Measurements from ENCODE around the gene PSMC6. TPM values are rescaled to one million over a fixed set of nuclear protein-coding genes. Genes with fewer than 3 reads are reported as not detected.

The PSMC6 gene
- total RNA-seq (2022; extraction: Qiagen RNA extraction; ENCODE audit: low read depth) = 79.8 to 110 TPM (median 86.4 TPM) in 5 replicates

GRCh38 chr14:52706724-52707706 is at the start of gene PSMC6:
Gene PSMC6, plus strand, starts transcription at chr14:52707200. Its CDS starts 20 bp downstream, at chr14:52707220.

GRCh38 chr14:52695481-52696091 is 11.4 kb upstream of the PSMC6 start, which contains the start of gene ERO1A:
Gene ERO1A, minus strand, starts transcription at chr14:52695558. Its CDS starts 77 bp downstream, at chr14:52695481.

GRCh38 chr14:52729925-52730708 is 23.1 kb downstream of the PSMC6 start, which contains the start of gene STYX:
Gene STYX, plus strand, starts transcription at chr14:52730166. Its CDS starts 309 bp downstream, at chr14:52730475.

Other genes with a start within 250 kb of the PSMC6 start
- 0.67 to 1.5 TPM (median 1.1 TPM) in 5 replicates for gene TXNDC16, start 154.7 kb upstream of the PSMC6 start, total RNA-seq (2022; extraction: Qiagen RNA extraction; ENCODE audit: low read depth)
- gene GPR137C, start 154.4 kb upstream of the PSMC6 start, total RNA-seq (2022; extraction: Qiagen RNA extraction; ENCODE audit: low read depth) = 0.07 to 0.17 TPM (median 0.09 TPM) in 4 of 5 replicates, not detected in the other
- 43.6 to 63.9 TPM (median 54.6 TPM) in 5 replicates for gene ERO1A, start 11.6 kb upstream of the PSMC6 start, total RNA-seq (2022; extraction: Qiagen RNA extraction; ENCODE audit: low read depth)
- gene STYX, start 23.0 kb downstream of the PSMC6 start, total RNA-seq (2022; extraction: Qiagen RNA extraction; ENCODE audit: low read depth) = 4.3 to 6.8 TPM (median 5.8 TPM) in 5 replicates
- 42.7 to 55.9 TPM (median 51.0 TPM) in 5 replicates for gene GNPNAT1, start 84.4 kb downstream of the PSMC6 start, total RNA-seq (2022; extraction: Qiagen RNA extraction; ENCODE audit: low read depth)
- gene FERMT2, start 243.8 kb downstream of the PSMC6 start, total RNA-seq (2022; extraction: Qiagen RNA extraction; ENCODE audit: low read depth) = 31.2 to 45.7 TPM (median 42.7 TPM) in 5 replicates

Measured in A549 treated with GW870086 at 1 μM for 4 hours (cell line).